GM19397 (cell line): ENCODE measurements around the gene AGBL4.
"Not testable (repeated sequence)": the region's sequence is repeated elsewhere in the genome, so short reads cannot be mapped to it uniquely, and the experiment has no call there.

Source experiments
- ATAC-seq: cut with Tn5 transposase; IDR thresholded peaks from one replicate; pipeline ENCODE4 v1.9.1; 2021; ENCODE audit warnings: mild to moderate bottlenecking, moderate library complexity; ENCODE audit not compliant: unreplicated experiment

AGBL4 gene

DNA sequence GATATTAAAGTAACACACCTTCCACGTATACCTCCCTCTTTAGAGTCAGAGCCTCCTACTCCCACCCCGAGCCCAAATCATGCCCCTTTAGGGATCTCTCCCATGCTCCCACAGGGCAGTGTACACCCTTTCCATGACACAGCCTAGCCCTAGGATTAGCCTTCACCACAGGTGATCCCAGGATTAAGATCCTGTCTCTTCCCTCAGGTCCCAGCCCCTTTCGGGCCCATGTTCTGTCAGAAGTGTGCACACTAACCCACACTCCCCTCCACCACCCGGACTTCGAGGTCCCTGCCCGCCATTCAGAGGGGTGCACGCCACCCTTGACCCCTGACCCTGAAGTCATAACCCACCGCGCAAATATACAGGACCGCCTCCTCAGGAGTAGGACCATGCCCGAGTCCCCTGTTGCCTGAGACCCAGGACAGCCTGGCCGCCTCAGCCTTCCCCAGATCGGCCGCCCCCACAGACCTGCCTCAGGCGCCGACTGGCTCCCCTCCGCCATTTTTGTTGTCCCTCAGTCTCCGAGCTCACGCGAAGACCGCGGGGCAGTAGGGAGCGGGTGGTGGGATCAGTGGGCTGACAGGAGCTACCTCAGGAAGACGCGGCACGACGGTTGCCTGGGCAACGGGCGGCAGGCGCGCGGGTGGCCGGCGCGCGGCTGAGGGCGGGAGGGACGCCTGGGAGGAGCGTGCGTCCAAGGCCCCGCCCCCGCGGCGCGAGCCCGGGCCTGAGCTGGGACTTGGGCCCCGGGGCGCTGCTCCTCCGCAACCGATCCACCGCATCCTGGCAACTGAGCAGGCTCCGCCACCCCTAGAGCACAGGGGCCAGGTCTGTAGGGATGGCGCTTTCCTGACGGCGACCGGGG lies at the start of gene AGBL4:
TSS of gene AGBL4 (minus strand) at position 663 of the 868 bp plus-strand sequence.
- no peak for ATAC-seq

GRCh38 chr1:50066806-50067205 lies 43.1 kb upstream of the AGBL4 start:
- no peak for ATAC-seq

GRCh38 chr1:50060279-50060678 lies 36.5 kb upstream of the AGBL4 start:
- no peak for ATAC-seq

DNA sequence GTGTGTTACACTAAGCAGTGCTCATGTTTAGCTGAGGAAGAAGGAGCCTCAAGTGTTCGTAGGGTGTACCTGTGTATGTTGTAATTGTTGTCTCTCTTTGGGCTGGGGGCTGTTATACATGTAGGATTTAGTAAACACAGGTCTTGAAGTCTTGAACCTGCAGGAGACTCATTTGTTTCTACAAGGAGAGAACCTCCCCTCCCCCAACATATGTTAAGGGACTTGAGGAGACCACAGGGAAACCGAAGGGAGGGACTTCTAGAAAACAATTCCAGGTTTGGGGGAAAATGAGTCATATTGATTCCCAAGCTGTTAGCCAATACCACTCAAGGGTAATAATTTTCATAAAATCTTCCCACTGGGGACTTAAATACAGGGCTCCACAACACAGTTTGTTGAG lies 25.0 kb upstream of the AGBL4 start:
- no peak for ATAC-seq

GRCh38 chr1:50047916-50048694 lies 24.4 kb upstream of the AGBL4 start:
- ATAC-seq, result no peak

DNA sequence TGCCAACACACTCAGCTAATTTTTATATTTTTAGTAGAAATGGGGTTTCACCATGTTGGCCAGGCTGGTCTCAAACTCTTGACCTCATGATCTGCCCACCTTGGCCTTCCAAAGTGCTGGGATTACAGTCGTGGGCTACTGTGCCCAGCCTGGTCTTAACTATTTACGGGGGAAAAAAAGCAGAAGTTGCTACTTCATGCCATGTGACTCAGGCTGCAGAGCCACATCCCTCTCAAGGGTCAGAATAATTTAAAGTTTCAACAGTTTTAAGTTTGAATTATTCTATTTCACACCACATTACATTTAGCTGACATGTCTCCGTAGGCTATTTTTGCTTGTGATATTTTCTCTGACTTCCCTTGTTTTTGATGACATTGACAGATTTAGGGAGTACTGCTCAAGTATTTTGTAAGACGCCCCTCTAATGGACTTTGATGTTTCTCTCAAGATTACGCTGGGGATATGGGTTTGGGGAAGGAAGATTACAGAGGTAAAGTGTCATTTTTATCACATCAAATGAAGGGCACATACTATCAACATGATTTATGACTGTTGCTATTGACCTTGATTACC lies 14.6 kb upstream of the AGBL4 start:
- ATAC-seq, result no peak

DNA sequence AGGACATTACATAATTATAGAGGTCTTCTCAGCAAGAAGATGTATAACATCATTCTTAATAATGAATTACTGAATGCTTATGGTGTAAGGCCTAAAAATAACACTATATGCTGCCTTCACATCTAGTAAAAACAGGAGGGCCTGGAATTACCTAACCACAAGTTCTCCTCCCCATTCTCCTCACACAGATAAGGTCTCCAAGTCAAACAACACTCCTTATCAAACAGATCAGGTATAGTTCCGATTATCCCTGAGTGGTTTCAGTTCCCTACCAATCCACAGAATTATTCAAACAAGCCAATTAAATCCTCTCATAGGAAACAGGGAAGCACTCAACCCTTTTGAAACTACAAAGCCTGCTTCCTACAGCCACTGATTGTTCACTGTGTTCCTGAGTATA lies 4.0 kb upstream of the AGBL4 start:
- ATAC-seq, result no peak

GRCh38 chr1:49995734-49996133 lies 28.0 kb downstream of the AGBL4 start:
- ATAC-seq, result no peak

GRCh38 chr1:49971088-49971487 lies 52.7 kb downstream of the AGBL4 start:
- ATAC-seq, result no peak

DNA sequence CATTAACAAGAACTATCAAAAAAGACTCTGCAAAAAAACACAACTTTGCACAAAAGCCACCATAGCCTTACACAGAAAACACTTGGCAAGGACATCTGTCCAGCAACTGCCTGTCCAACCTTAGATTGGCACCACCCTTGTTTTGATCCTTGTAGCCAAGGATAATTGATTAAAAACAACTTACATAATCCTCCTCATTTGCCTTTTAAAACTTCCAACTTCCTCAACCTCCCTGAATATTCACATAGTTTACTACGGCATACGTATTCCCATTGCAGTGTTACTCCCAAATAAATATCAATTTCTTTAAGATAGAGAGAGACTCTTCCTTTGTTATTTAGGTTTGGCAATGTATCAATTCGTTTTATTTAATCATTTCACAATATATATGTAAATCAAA lies 72.4 kb downstream of the AGBL4 start:
- ATAC-seq, result no peak

- ATAC-seq, result not testable (repeated sequence)
Measured at GRCh38 chr1:49915301-49915700, 108.5 kb downstream of the AGBL4 start.

- ATAC-seq, result no peak
Measured at GRCh38 chr1:49906365-49906764, 117.4 kb downstream of the AGBL4 start.

DNA sequence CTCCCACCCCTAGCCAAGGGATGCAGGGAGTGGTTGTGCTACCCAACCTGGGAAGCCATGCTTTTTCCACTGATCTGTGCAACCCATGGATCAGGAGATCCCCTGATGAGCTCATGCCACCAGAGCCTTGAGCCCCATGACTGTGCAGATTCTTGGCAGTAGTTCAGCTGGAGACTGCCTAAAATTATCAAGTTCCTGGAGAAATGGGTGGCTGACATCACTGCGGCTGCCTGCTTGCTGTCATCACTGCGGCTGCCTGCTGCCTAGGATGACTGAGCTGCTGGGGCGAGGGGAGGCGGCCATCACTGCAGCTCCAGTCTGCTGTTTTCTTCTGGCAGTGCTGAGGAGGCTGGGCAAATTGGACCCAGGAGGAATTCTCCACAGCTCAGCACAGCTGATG lies 159.2 kb downstream of the AGBL4 start:
- ATAC-seq, result no peak

- no peak for ATAC-seq
Measured at GRCh38 chr1:49854741-49855140, 169.0 kb downstream of the AGBL4 start.

DNA sequence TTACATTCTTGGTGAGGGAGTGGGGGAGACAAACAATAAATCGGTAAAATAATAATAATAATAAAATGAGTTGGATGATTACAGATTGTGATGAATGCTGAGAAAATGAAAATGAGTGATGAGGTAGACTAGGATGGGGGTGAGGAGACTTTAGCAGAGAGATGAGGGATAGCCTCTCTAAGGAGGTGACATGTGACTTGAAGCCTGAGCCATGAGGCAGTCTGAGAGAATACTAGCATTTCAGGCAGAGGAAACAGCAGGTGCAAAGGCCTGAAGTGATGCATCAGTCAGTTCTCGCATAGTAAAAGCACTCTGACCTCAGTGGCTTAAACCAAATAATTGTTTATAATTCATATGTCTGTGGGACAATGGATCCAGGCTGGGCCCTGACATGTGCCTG lies 181.2 kb downstream of the AGBL4 start:
- ATAC-seq, result no peak

- ATAC-seq, result no peak
Measured at GRCh38 chr1:49841767-49842166, 182.0 kb downstream of the AGBL4 start.

- no peak for ATAC-seq
Measured at GRCh38 chr1:49824261-49824660, 199.5 kb downstream of the AGBL4 start.

- no peak for ATAC-seq
Measured at GRCh38 chr1:49817681-49818080, 206.1 kb downstream of the AGBL4 start.

GRCh38 chr1:49787013-49787412 lies 236.7 kb downstream of the AGBL4 start:
- ATAC-seq, result not testable (repeated sequence)

GRCh38 chr1:49765034-49765433 lies 258.7 kb downstream of the AGBL4 start:
- ATAC-seq, result no peak

GRCh38 chr1:49738118-49738517 lies 285.6 kb downstream of the AGBL4 start:
- ATAC-seq, result not testable (repeated sequence)

GRCh38 chr1:49728377-49728776 lies 295.4 kb downstream of the AGBL4 start:
- no peak for ATAC-seq
